ENCODE results near the gene TLCD1.

TLCD1 gene

GRCh38 chr17:28714281-28714680, 11.8 kb downstream of the TLCD1 start:
- DNase-seq (ENCODE audit: low read depth in 3 of 3, low spot score in 1 of 3) = no peak

GRCh38 chr17:28712705-28713415, 13.2 kb downstream of the TLCD1 start:
- DNase-seq (ENCODE audit: low read depth in 3 of 3, low spot score in 1 of 3) = no peak

GRCh38 chr17:28712032-28712704, 13.9 kb downstream of the TLCD1 start:
- peak in 2 of 3 donors; percentile 37 to 57 for DNase-seq (ENCODE audit: low read depth in 3 of 3, low spot score in 1 of 3)

- no peak for DNase-seq (ENCODE audit: low read depth in 3 of 3, low spot score in 1 of 3)
These were observed 14.4 kb downstream of the TLCD1 start, which contains the start of gene PROCA1 for GRCh38 chr17:28711723-28712031. Gene PROCA1, minus strand, starts transcription at chr17:28711888. Its CDS starts 228 bp downstream, at chr17:28711660.

- DNase-seq (ENCODE audit: low read depth in 3 of 3, low spot score in 1 of 3) = peak; percentile 76 to 93 (median 80)
These were observed 14.9 kb downstream of the TLCD1 start for GRCh38 chr17:28710861-28711722.

- DNase-seq (ENCODE audit: low read depth in 3 of 3, low spot score in 1 of 3) = no peak
These were observed 18.7 kb downstream of the TLCD1 start for GRCh38 chr17:28707339-28707720.

GRCh38 chr17:28706471-28707338, 19.3 kb downstream of the TLCD1 start:
- DNase-seq (ENCODE audit: low read depth in 3 of 3, low spot score in 1 of 3) = no peak

- DNase-seq (ENCODE audit: low read depth in 3 of 3, low spot score in 1 of 3) = no peak
These were observed 20.2 kb downstream of the TLCD1 start for GRCh38 chr17:28705728-28706334.

- DNase-seq (ENCODE audit: low read depth in 3 of 3, low spot score in 1 of 3) = no peak
These were observed 20.9 kb downstream of the TLCD1 start for GRCh38 chr17:28705074-28705659.

- no peak for DNase-seq (ENCODE audit: low read depth in 3 of 3, low spot score in 1 of 3)
These were observed 21.7 kb downstream of the TLCD1 start for GRCh38 chr17:28704219-28704858.

GRCh38 chr17:28703552-28704218, 22.3 kb downstream of the TLCD1 start:
- no peak for DNase-seq (ENCODE audit: low read depth in 3 of 3, low spot score in 1 of 3)

GRCh38 chr17:28702752-28703150, 23.3 kb downstream of the TLCD1 start:
- DNase-seq (ENCODE audit: low read depth in 3 of 3, low spot score in 1 of 3) = no peak

- DNase-seq (ENCODE audit: low read depth in 3 of 3, low spot score in 1 of 3) = no peak
These were observed 23.8 kb downstream of the TLCD1 start for GRCh38 chr17:28702026-28702751.

- no peak for DNase-seq (ENCODE audit: low read depth in 3 of 3, low spot score in 1 of 3)
These were observed 25.1 kb downstream of the TLCD1 start for GRCh38 chr17:28700830-28701492.

GRCh38 chr17:28700278-28700677, 25.8 kb downstream of the TLCD1 start:
- DNase-seq (ENCODE audit: low read depth in 3 of 3, low spot score in 1 of 3) = no peak

- DNase-seq (ENCODE audit: low read depth in 3 of 3, low spot score in 1 of 3) = no peak
These were observed 27.6 kb downstream of the TLCD1 start for GRCh38 chr17:28698253-28698941.

GRCh38 chr17:28693869-28694268, 32.2 kb downstream of the TLCD1 start:
- no peak for DNase-seq (ENCODE audit: low read depth in 3 of 3, low spot score in 1 of 3)

All from stimulated activated CD4-positive, alpha-beta T cell treated with anti-CD3 and anti-CD28 coated beads, TNF-alpha, amount 100 ng/mL, for 1 hour (primary cell).